VCaP (cell line): ENCODE data around the gene HTR5A.

Source experiments
- H3K27ac ChIP-seq: fragments of 450-650 bp; 2 replicates; pipeline ENCODE4 v1.5.1; 2017
- TF ChIP-seq, protein P1 (sequence below): fragments of 450-650 bp; conservative IDR thresholded peaks from 2 replicates; pipeline ENCODE4 v1.5.1; 2017; ENCODE audit warnings: mild to moderate bottlenecking, moderate library complexity

The HTR5A gene

DNA sequence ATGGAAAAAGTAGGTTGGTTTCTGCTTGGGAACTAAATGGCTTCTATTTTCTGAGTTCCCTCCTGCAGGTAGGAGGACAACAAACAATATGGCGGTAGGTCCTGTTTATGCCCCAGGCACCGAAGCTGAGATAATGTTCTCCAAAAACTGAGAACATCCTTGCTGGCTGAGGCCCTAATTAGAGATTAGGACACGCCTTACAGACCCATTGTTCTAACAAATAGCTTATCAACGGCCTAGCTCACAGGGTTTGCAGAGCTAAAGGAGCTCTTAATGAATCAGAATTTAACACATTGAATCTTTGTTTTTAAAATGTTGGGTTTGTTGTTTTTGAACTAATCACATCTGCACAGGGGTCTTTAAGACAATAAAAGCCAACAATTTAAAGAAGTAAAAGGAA, 37.0 kb downstream of the HTR5A start:
- TF ChIP-seq, protein P1, sequence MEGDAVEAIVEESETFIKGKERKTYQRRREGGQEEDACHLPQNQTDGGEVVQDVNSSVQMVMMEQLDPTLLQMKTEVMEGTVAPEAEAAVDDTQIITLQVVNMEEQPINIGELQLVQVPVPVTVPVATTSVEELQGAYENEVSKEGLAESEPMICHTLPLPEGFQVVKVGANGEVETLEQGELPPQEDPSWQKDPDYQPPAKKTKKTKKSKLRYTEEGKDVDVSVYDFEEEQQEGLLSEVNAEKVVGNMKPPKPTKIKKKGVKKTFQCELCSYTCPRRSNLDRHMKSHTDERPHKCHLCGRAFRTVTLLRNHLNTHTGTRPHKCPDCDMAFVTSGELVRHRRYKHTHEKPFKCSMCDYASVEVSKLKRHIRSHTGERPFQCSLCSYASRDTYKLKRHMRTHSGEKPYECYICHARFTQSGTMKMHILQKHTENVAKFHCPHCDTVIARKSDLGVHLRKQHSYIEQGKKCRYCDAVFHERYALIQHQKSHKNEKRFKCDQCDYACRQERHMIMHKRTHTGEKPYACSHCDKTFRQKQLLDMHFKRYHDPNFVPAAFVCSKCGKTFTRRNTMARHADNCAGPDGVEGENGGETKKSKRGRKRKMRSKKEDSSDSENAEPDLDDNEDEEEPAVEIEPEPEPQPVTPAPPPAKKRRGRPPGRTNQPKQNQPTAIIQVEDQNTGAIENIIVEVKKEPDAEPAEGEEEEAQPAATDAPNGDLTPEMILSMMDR = no peak
- H3K27ac ChIP-seq = no peak overlapping the region

DNA sequence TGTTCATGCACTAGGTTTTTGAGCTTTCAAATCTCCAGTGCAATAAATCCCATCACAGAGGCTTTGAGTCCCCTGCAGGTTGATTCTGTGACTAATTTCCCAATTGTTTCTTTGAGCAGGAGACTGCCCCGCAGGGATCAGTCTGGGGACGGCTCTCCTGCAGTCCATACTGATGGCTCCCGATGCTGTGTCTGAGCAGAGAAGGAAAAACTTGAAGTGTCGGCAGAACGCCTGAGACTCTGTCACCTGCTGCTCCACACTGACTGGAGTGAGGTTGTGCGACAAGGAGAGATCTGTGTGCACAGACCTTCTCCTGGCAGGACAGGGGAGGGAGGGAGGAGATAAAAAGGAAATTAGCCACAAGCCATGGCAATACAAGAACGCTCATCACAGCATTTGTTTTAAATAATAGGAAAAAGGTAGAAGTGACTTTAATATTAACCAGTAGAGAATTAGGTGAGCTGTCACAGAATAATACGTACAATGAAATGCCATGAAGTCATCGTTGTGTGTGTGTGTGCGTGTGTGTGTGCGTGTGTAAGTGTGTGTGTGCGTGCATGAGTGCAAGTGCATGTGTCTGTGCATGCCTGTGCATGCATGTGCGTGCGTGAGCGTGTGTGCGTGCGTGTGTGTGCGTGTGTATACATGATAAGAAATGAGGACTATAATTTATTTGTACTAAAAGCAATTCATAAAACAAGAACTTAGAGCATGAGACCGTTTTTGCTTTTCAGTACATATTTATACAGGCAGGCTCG, 38.2 kb downstream of the HTR5A start:
- TF ChIP-seq, protein P1 = 0 out of 2 replicates have a peak, but pooled peaks have one; percentile 14
- no peak overlapping the region for H3K27ac ChIP-seq

DNA sequence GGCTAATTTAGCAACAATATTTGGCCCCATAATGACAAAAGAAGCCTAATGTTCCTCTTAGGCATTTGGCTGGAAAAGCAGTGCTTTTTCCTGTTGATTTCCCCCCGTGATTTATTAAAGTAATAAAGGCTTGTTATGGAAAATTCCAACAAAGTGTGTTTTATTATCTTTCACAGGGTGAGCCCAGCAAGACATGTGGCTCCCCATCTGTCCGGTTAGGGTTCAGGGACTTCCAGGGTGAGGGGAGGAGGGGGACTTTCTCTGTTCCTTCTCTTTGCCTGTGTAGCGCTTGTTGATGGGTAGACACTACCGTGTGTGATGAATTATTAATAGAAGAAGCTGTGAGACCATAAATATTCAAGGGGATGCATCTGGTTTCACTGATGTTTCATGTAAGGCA, 39.0 kb downstream of the HTR5A start:
- TF ChIP-seq, protein P1 = no peak
- H3K27ac ChIP-seq = no peak overlapping the region

DNA sequence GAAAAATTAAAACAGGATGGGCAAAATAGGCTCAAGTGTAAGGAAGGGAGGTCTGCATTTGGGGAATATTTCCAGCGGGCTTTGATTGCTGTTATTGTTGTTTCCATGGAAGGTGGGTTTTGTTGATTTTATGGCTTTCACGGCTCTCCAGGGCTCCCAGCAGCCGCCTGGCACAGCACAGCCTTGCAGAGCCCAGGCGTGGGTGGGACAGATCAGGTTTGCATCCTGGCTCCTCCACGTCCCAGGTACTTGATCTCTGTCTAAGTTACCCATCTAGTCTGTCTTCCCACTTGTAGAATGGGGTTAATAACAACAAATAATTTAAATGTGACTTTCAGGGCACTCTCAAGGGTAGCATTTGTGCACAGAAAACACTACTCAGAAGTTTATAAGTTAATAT, 45.2 kb downstream of the HTR5A start:
- TF ChIP-seq, protein P1 = no peak
- H3K27ac ChIP-seq = no peak overlapping the region

DNA sequence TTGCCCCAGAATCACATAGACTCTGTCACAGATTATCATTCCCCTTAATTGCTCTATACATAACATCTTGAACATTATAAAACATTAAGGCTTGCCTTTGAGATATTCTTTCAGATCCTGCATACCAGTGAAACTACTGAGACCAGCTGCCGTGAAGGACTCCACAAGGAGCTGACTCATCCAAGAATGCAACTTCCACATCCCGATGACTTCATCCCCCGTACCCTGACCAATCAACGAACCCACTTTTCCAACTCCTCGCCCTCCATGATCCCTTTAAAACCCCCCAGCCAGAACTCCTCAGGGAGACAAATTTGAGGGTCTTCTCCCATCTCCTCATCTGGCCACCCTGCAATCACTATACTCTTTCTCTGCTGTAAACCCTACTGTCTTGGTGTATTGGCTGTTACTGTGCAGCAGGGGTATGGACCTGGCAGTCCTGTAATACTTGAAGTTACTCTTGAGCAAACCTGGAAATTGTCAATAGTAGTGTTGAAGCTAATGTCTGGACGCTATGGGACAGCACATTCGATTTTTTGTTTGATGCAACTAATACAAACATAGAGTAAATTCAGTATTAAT, 49.8 kb downstream of the HTR5A start:
- no peak overlapping the region for H3K27ac ChIP-seq
- TF ChIP-seq, protein P1 = no peak

DNA sequence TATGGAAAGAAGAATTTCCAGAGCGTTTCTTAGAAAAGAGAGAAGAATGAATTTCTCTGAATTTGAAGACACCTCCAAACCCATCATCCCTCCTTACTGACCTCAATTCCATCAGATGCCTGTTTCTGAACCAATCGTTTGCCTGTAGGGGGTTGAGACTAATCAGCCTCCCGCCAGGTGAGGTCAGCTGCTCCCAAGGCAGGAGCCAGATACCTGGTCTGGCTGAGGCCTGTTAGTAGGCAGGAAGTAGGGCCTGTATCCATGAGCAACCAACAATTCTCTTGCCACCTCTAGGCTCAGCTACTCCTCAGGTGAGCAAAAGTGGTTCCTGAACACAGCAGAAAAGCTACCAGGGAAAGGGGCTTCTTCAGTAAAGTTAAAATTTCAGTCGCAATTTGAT, 50.3 kb downstream of the HTR5A start:
- H3K27ac ChIP-seq = no peak overlapping the region
- TF ChIP-seq, protein P1 = no peak

DNA sequence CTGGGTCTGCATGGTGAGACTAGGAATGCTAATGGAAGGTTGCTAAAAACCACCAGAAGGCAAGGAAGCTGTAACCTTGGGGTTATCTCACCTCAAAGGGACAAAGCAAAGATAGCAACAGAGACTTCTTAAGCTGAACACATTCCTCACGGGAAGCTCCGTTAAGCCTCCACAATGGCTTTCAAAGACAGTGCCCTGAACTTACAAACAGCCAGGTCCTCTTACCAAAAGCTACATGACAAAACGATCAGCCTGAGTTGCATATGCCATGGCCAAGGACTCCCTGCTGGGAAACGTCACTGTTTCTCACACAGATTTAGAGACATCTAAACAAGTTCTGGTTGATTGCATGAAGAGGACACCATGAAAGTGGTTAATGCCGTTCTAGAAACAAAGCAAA, 52.7 kb downstream of the HTR5A start:
- TF ChIP-seq, protein P1 = no peak
- no peak overlapping the region for H3K27ac ChIP-seq
